Heart left ventricle (tissue), 16 donors: ENCODE data around the gene ALDH1L1. TPM values are rescaled to one million over a fixed set of nuclear protein-coding genes. Genes with fewer than 3 reads are reported as not detected.

ENCODE experiments used
- ATAC-seq, 4 donors: fragments of 200-7000 bp; cut with Tn5 transposase; one replicate each; pipeline ENCODE4 v1.9.1; 2020 to 2022; ENCODE audit warnings: moderate library complexity in 4 of 4, mild to moderate bottlenecking in 3 of 4, moderate number of reproducible peaks in 1 of 4
- DNase-seq, 5 donors: peaks; one replicate each; pipeline ENCODE4 v3.0.0-alpha.2; 2020
- H3K27ac ChIP-seq, 12 donors: fragments of 200-600 bp; sonication (generic) in 4 of 12; one replicate each; pipeline versions ENCODE4 v1.5.0 to v1.8.0; 2016 to 2022; ENCODE audit warnings: mild to moderate bottlenecking in 2 of 12
- H3K27me3 ChIP-seq, 9 donors: fragments of 200-600 bp; sonication (generic) in 2 of 9; one replicate each; pipeline versions ENCODE4 v1.5.1 to v1.8.0; 2016 to 2022; ENCODE audit warnings: mild to moderate bottlenecking in 3 of 9
- H3K36me3 ChIP-seq, 9 donors: fragments of 200-600 bp; sonication (generic) in 2 of 9; one replicate each; pipeline versions ENCODE4 v1.5.0 to v1.8.0; 2018 to 2022; ENCODE audit warnings: mild to moderate bottlenecking in 2 of 9
- H3K4me1 ChIP-seq, 12 donors: fragments of 200-600 bp; sonication (generic) in 4 of 12; one replicate each; pipeline versions ENCODE4 v1.5.0 to v1.8.0; 2016 to 2022; ENCODE audit warnings: mild to moderate bottlenecking in 3 of 12
- H3K4me3 ChIP-seq, 12 donors: fragments of 200-600 bp; sonication (generic) in 4 of 12; one replicate each; pipeline versions ENCODE4 v1.5.0 to v1.8.0; 2017 to 2022; ENCODE audit warnings: mild to moderate bottlenecking in 9 of 12, moderate library complexity in 4 of 12
- H3K9me3 ChIP-seq, 12 donors: fragments of 200-600 bp; sonication (generic) in 4 of 12; one replicate each; pipeline versions ENCODE4 v1.5.0 to v1.8.0; 2016 to 2022; ENCODE audit warnings: mild to moderate bottlenecking in 1 of 12
- CTCF ChIP-seq, 12 donors: fragments of 200-600 bp; sonication (generic) in 4 of 12; IDR thresholded peaks; one replicate each; pipeline versions ENCODE4 v1.5.0 to v1.8.0; 2018 to 2022; ENCODE audit warnings: antibody characterized with exemption in 12 of 12, mild to moderate bottlenecking in 5 of 12
- POLR2A ChIP-seq, 2 donors: fragments of 450-650 bp; IDR thresholded peaks; one replicate each; pipeline ENCODE4 v1.6.1; 2017; ENCODE audit warnings: antibody characterized with exemption in 2 of 2, mild to moderate bottlenecking in 2 of 2, moderate library complexity in 2 of 2
- WGBS, 4 donors: extraction: QIAGEN DNeasy Blood & Tissue Kit in 2 of 4; methylation state at CpG; one replicate each; pipeline versions ENCODE4 v1.1.5 to v1.1.7; 2013 to 2018; 5-methylcytosine and 5-hydroxymethylcytosine counted together
- intact Hi-C, 10 donors: fragments of 100-400 bp; cut with DNase I; formaldehyde crosslinking; loops; one replicate each; pipeline versions ENCODE4 v1.11.1 to v1.14.2; 2022
- polyA plus RNA-seq, 2 donors: library from polyadenylated mRNA; stranded (reverse); fragments of 200-250 nt; gene quantifications; one replicate each; pipeline ENCODE4 v1.2.3, GENCODE V29; 2013
- total RNA-seq, 9 donors: library from RNA; depleted of rRNA in 2 of 9; stranded (reverse); fragments of >200 nt in 2 of 9; fragmentation: NEBNext Ultra II Directional in 3 of 9; extraction: Animal tissue kit (Norgen Biotek cat#: 25700) in 3 of 9; gene quantifications; one replicate each; pipeline versions ENCODE4 v1.1.0 to v1.2.4, GENCODE V29; 2016 to 2023
- donor health status: ischemic (EF 13 %, LVEDD 7.1; RV severe dilation, severe dysfunction).
- donor health status: healthy with polysubstance abuse.
- donor health status: DM: no; HTN: yes; CAD: no.
- donor health status: DM: no; HTN: no; CAD: no.
- donor health status: ischemic (EF 25% LVEDD 6.9; RV normal size, moderate dysfunction).
- donor health status: ischemic (EF 25% LVEDD 5.7; RV mildly dilated, moderate dysfunction).
- donor health status: healthy.
- donor health status: DM: yes; HTN: yes; CAD: no.
- donor health status: ischemic (EF 35%, LVEDD 5.7; RV mildly dilated, moderate dysfunction).
- donor health status: nonischemic (EF 11% LVEDD 7.7; RV severe dilation, severe dysfunction).
- donor health status: DM: yes; HTN: yes; CAD: no.
- donor health status: PGD.
- donor health status: ischemic (EF 29% LVEDD 5.4; RV normal size, mild dysfunction).
- donor health status: nonischemic (EF 23%, LVEDD 6.1; RV moderate dilation, normal function).

ALDH1L1 gene
- total and polyA plus RNA-seq, 11 donors, result 13.4 to 74.1 (median 29.0) TPM

DNA sequence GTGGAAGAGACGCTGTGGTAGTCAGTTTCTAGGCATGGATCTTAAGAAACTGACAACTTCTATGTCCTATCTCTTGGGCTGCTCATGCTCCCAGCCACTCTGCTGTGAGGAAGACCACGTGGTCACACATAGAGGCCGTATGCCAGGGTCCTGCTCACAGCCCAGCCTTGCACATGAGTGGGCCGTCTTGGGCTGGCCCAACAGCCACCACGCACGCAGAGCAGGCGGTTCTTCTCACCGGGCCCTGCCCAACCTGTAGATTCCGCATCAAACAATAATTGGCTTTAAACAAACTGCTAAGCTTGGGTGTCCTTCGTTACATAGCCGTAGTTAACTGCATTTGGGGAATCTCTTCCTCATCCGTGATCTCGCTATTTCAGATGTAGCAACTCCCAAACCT is 122.5 kb downstream of the ALDH1L1 start:
- no peak for DNase-seq
- Histone ChIP-seq H3K9me3 (no peaks in the 10 kb centered on the region), H3K27ac (peak overlapping the region in 4 of 12 donors; percentile 42 to 80 (median 77)), H3K27me3 (no peaks in the 10 kb centered on the region), H3K4me1 (peaks cover 0 to 47% (median 13%) of the 10 kb centered on the region in 12 donors), H3K36me3 (peaks cover 0 to 4% (median 0%) of the 10 kb centered on the region in 9 donors), H3K4me3 (no peak overlapping the region)
- TF ChIP-seq POLR2A (IDR thresholded peaks at IDR 0.05), result no peak
- TF ChIP-seq CTCF (IDR thresholded peaks at IDR 0.05), result no peak
- 94 to 98% (median 95%) methylated on average over 13 of the region's 13 CpGs for WGBS, 4 donors
- intact Hi-C loops, result no loop called here
- ATAC-seq, result no peak

GRCh38 chr3:126057501-126057819 is 122.9 kb downstream of the ALDH1L1 start:
- Histone ChIP-seq H3K4me3 (no peak overlapping the region), H3K9me3 (no peaks in the 10 kb centered on the region), H3K36me3 (peaks cover 0 to 4% (median 0%) of the 10 kb centered on the region in 9 donors), H3K27ac (peak overlapping the region in 9 of 12 donors; percentile 32 to 80 (median 78)), H3K27me3 (no peaks in the 10 kb centered on the region), H3K4me1 (peaks cover 0 to 47% (median 13%) of the 10 kb centered on the region in 12 donors)
- DNase-seq (no peak), ATAC-seq (no peak)
- TF ChIP-seq POLR2A (IDR thresholded peaks at IDR 0.05) (no peak), CTCF (IDR thresholded peaks at IDR 0.05) (no peak)
- intact Hi-C loops, result no loop called here
- 76 to 91% (median 85%) methylated on average over 10 of the region's 10 CpGs for WGBS, 4 donors

GRCh38 chr3:126056681-126057500 is 123.5 kb downstream of the ALDH1L1 start:
- ATAC-seq (peak; percentile 76 to 95 (median 88)), DNase-seq (peak; percentile 48 to 91 (median 77))
- intact Hi-C loops, result no loop called here
- Histone ChIP-seq H3K4me1 (peaks cover 0 to 47% (median 13%) of the 10 kb centered on the region in 12 donors), H3K27ac (peak overlapping the region in 11 of 12 donors; percentile 25 to 80 (median 75)), H3K36me3 (peaks cover 0 to 4% (median 0%) of the 10 kb centered on the region in 9 donors), H3K4me3 (no peak overlapping the region), H3K9me3 (no peaks in the 10 kb centered on the region), H3K27me3 (no peaks in the 10 kb centered on the region)
- 57 to 65% (median 60%) methylated on average over 4 to 14 of the region's 14 CpGs for WGBS, 4 donors
- TF ChIP-seq POLR2A (IDR thresholded peaks at IDR 0.05) (no peak), CTCF (IDR thresholded peaks at IDR 0.05) (no peak)

- Histone ChIP-seq H3K4me1 (peaks cover 0 to 42% (median 13%) of the 10 kb centered on the region in 12 donors), H3K27me3 (no peaks in the 10 kb centered on the region), H3K4me3 (no peak overlapping the region), H3K27ac (peak overlapping the region in 8 of 12 donors; percentile 32 to 80 (median 78)), H3K9me3 (no peaks in the 10 kb centered on the region), H3K36me3 (peaks cover 0 to 4% (median 0%) of the 10 kb centered on the region in 9 donors)
- no peak for DNase-seq
- intact Hi-C loops, result no loop called here
- TF ChIP-seq CTCF (IDR thresholded peaks at IDR 0.05), result no peak
- TF ChIP-seq POLR2A (IDR thresholded peaks at IDR 0.05), result no peak
- no peak for ATAC-seq
- 92 to 98% (median 97%) methylated on average over 6 to 10 of the region's 10 CpGs for WGBS, 4 donors
Measured at GRCh38 chr3:126056088-126056487, 124.3 kb downstream of the ALDH1L1 start.
